Immature natural killer cell (primary cell): ENCODE measurements around the gene BRD9. TPM values are rescaled to one million over a fixed set of nuclear protein-coding genes. Genes with fewer than 3 reads are reported as not detected.

Source experiments
- DNase-seq, 3 donors: peaks; one replicate each; pipeline ENCODE4 v3.0.0; 2022; ENCODE audit warnings: mixed read lengths in 1 of 3
- H3K27ac Mint-ChIP-seq, 6 donors: one replicate each; pipeline ENCODE4 v1.8.0; 2020; ENCODE audit warnings: mixed read lengths in 6 of 6, mild to moderate bottlenecking in 5 of 6, inconsistent platforms in 4 of 6, moderate library complexity in 3 of 6
- H3K27me3 Mint-ChIP-seq, 3 donors: one replicate each; pipeline ENCODE4 v1.8.0; 2020 to 2021; ENCODE audit warnings: low read depth in 3 of 3, mild to moderate bottlenecking in 3 of 3, mixed read lengths in 3 of 3, moderate library complexity in 3 of 3, inconsistent platforms in 1 of 3
- H3K36me3 Mint-ChIP-seq, 3 donors: one replicate each; pipeline ENCODE4 v1.8.0; 2020; ENCODE audit warnings: mixed read lengths in 3 of 3, inconsistent platforms in 2 of 3, mild to moderate bottlenecking in 2 of 3
- H3K4me1 Mint-ChIP-seq, 2 donors: one replicate each; pipeline ENCODE4 v1.8.0; 2020; ENCODE audit warnings: inconsistent platforms in 2 of 2, mild to moderate bottlenecking in 2 of 2, mixed read lengths in 2 of 2, moderate library complexity in 1 of 2
- H3K4me3 Mint-ChIP-seq, 5 donors: one replicate each; pipeline ENCODE4 v1.8.0; 2020; ENCODE audit warnings: mild to moderate bottlenecking in 5 of 5, mixed read lengths in 5 of 5, inconsistent platforms in 3 of 5, moderate library complexity in 3 of 5
- H3K9me3 Mint-ChIP-seq, 6 donors: one replicate each; pipeline ENCODE4 v1.8.0; 2020; ENCODE audit warnings: mild to moderate bottlenecking in 6 of 6, mixed read lengths in 6 of 6, inconsistent platforms in 4 of 6, moderate library complexity in 3 of 6
- polyA plus RNA-seq, 3 donors: library from polyadenylated mRNA; unstranded; fragments of 300-500 nt; fragmentation: Illumina TruSeq; gene quantifications; one replicate each; pipeline ENCODE4 v1.2.3, GENCODE V29; 2021

Gene BRD9
- polyA plus RNA-seq, 3 donors from 2014 or later, result 7.5 to 16.6 (median 16.4) TPM

GRCh38 chr5:903756-904096 lies 11.1 kb upstream of the BRD9 start:
- Mint-ChIP-seq H3K4me1 (no peaks in the 10 kb centered on the region), H3K27ac (no peak overlapping the region), H3K36me3 (no peaks in the 10 kb centered on the region), H3K4me3 (no peak overlapping the region), H3K27me3 (peaks cover 0 to 1% (median 0%) of the 10 kb centered on the region in 3 donors), H3K9me3 (no peaks in the 10 kb centered on the region)
- no peak for DNase-seq

GRCh38 chr5:902129-902916 lies 9.7 kb upstream of the BRD9 start:
- H3K4me3 Mint-ChIP-seq, result no peak overlapping the region

DNA sequence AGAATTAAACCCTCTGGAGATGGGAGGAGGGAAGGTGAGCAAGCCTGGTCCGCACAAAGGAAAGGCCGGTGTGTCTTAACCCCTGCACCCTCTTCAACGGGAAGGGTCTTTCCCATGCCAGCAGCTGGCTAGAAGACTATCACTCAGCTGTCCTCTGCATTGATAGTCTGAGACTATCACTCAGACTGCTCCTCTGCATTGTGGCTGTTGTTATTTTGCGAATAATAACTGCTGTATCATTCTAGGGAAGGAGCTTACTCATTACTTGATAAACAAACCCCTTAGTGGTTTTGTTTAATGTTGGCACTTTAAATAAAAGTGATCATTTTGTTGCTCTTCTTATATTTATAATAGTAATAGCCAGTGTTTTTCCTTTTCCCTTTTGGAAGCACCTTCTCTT lies 8.2 kb upstream of the BRD9 start:
- Mint-ChIP-seq H3K36me3 (no peaks in the 10 kb centered on the region), H3K4me3 (no peak overlapping the region), H3K4me1 (no peaks in the 10 kb centered on the region), H3K27ac (no peak overlapping the region), H3K9me3 (no peaks in the 10 kb centered on the region), H3K27me3 (peaks cover 0 to 2% (median 1%) of the 10 kb centered on the region in 3 donors)
- DNase-seq, result no peak

More at GRCh38 chr5:902129-902916, 9.7 kb upstream of the BRD9 start:
- no peak for DNase-seq
- H3K36me3 Mint-ChIP-seq, result no peaks in the 10 kb centered on the region
- H3K27ac Mint-ChIP-seq, result peak overlapping the region in 1 of 6 donors; percentile 50
- H3K4me1 Mint-ChIP-seq, result no peaks in the 10 kb centered on the region
- peaks cover 0 to 1% (median 0%) of the 10 kb centered on the region in 3 donors for H3K27me3 Mint-ChIP-seq
- no peaks in the 10 kb centered on the region for H3K9me3 Mint-ChIP-seq

- Mint-ChIP-seq H3K4me3 (peak overlapping the region; percentile 62 to 75 (median 63)), H3K36me3 (peaks cover 0 to 6% (median 5%) of the 10 kb centered on the region in 3 donors), H3K27ac (peak overlapping the region in 1 of 6 donors; percentile 6), H3K4me1 (peaks cover 16% of the 10 kb centered on the region in 2 donors), H3K27me3 (peaks cover 0 to 4% (median 4%) of the 10 kb centered on the region in 3 donors), H3K9me3 (no peaks in the 10 kb centered on the region)
- DNase-seq, result no peak
These were observed 1.1 kb upstream of the BRD9 start for GRCh38 chr5:893711-894110.

- H3K27me3 Mint-ChIP-seq, result peaks cover 0 to 4% (median 4%) of the 10 kb centered on the region in 3 donors
- H3K27ac Mint-ChIP-seq, result no peak overlapping the region
- peak overlapping the region; percentile 62 to 75 (median 63) for H3K4me3 Mint-ChIP-seq
- no peaks in the 10 kb centered on the region for H3K9me3 Mint-ChIP-seq
- DNase-seq, result no peak
- peaks cover 3 to 12% (median 9%) of the 10 kb centered on the region in 3 donors for H3K36me3 Mint-ChIP-seq
- H3K4me1 Mint-ChIP-seq, result peaks cover 16 to 22% of the 10 kb centered on the region in 2 donors
These were observed 521 bp upstream of the BRD9 start for GRCh38 chr5:893137-893506.

GRCh38 chr5:891837-892393 lies 686 bp downstream of the BRD9 start:
- H3K36me3 Mint-ChIP-seq, result peaks cover 10 to 20% (median 18%) of the 10 kb centered on the region in 3 donors
- no peaks in the 10 kb centered on the region for H3K9me3 Mint-ChIP-seq
- H3K27me3 Mint-ChIP-seq, result peaks cover 0 to 4% (median 4%) of the 10 kb centered on the region in 3 donors
- peak in 1 of 3 donors; percentile 5 for DNase-seq
- peak overlapping the region; percentile 60 to 91 (median 78) for H3K27ac Mint-ChIP-seq
- peak overlapping the region; percentile 81 to 88 (median 85) for H3K4me3 Mint-ChIP-seq
- H3K4me1 Mint-ChIP-seq, result peaks cover 16 to 29% of the 10 kb centered on the region in 2 donors

DNA sequence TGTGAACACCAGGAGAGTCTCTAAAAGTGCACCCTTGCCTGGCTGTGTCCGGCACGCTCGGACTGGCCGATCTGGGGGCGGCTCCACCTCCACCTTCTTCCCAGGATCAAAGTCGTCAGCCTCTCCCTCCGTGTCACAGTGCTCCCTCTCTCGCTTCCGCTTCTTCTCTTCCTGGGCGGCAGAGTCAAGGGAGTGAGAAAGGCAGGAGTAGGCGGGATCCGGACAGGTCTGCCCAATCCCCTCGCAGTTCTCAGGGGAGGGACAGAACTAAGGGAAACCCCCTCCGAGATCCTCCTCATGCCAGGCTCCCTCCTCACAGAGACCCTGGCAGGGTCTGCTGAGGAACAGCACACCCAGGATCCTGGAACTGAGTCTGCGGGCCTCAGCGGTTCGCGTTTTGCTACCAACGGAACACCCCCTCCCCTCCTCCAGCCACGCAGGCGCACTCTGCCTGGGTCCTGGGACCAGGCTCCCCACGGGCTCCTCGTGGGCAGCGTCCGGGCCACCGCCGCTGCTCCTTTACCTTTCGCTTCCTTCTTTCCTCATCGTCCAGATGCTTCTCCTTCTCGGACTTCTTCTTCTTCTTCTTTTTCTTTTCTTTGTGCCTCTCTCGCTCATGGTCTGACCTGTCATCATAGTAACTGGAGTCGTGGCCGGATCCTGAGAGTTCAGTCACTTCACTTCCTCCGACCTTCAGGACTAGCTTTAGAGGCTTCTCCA lies 1.3 kb downstream of the BRD9 start:
- Mint-ChIP-seq H3K27ac (peak overlapping the region in 5 of 6 donors; percentile 13 to 91 (median 81)), H3K4me1 (peaks cover 16 to 29% of the 10 kb centered on the region in 2 donors), H3K9me3 (no peaks in the 10 kb centered on the region), H3K36me3 (peaks cover 11 to 27% (median 24%) of the 10 kb centered on the region in 3 donors), H3K27me3 (peaks cover 0 to 2% (median 2%) of the 10 kb centered on the region in 3 donors), H3K4me3 (peak overlapping the region; percentile 81 to 88 (median 85))
- no peak for DNase-seq

- no peak overlapping the region for H3K4me3 Mint-ChIP-seq
- no peaks in the 10 kb centered on the region for H3K9me3 Mint-ChIP-seq
- H3K27ac Mint-ChIP-seq, result no peak overlapping the region
- H3K36me3 Mint-ChIP-seq, result peaks cover 19 to 37% (median 32%) of the 10 kb centered on the region in 3 donors
- no peak for DNase-seq
- peaks cover 16 to 29% of the 10 kb centered on the region in 2 donors for H3K4me1 Mint-ChIP-seq
- peaks cover 0 to 2% (median under 1%) of the 10 kb centered on the region in 3 donors for H3K27me3 Mint-ChIP-seq
These were observed 3.4 kb downstream of the BRD9 start for GRCh38 chr5:889075-889710.

GRCh38 chr5:888638-889035 lies 4.0 kb downstream of the BRD9 start:
- Mint-ChIP-seq H3K4me1 (peaks cover 14 to 29% of the 10 kb centered on the region in 2 donors), H3K4me3 (no peak overlapping the region), H3K27me3 (peaks cover 0 to 4% (median 2%) of the 10 kb centered on the region in 3 donors), H3K36me3 (peaks cover 19 to 41% (median 32%) of the 10 kb centered on the region in 3 donors), H3K27ac (no peak overlapping the region), H3K9me3 (no peaks in the 10 kb centered on the region)
- DNase-seq, result no peak

- peaks cover 15 to 33% of the 10 kb centered on the region in 2 donors for H3K4me1 Mint-ChIP-seq
- peaks cover 0 to 2% (median under 1%) of the 10 kb centered on the region in 6 donors for H3K9me3 Mint-ChIP-seq
- DNase-seq, result no peak
- H3K27me3 Mint-ChIP-seq, result peaks cover 2 to 8% (median 4%) of the 10 kb centered on the region in 3 donors
- H3K27ac Mint-ChIP-seq, result no peak overlapping the region
- H3K36me3 Mint-ChIP-seq, result peaks cover 23 to 47% (median 37%) of the 10 kb centered on the region in 3 donors
- H3K4me3 Mint-ChIP-seq, result no peak overlapping the region
These were observed 4.5 kb downstream of the BRD9 start for GRCh38 chr5:887947-888637.

DNA sequence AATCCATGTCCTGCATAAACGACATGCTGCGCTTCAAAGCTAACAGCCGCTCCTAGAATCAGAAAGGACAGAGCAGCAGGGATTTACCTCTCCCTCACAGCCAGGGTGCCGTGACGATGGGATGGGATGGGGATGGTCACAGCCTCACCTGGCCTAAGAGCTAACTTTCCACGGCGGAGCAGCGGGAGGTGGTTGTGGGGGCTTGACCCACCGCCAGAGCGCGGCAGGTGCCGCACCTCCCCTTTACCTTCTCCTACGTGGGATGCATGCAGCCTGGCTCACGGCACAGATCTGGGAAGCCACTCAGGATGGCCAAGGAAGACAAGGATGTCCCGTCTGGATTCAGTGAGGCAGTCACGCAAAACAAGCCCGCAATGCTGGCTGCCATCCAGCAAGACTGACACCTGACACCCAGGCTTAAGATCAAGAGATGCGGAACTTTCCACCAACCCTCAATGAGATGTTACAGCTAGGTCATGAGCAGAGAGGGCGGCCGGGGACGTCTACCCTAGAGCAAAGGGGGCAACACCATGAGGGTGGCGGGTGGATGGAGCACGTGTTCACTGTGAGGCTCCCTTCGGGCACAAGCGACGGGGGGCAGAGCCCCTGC lies 5.8 kb downstream of the BRD9 start:
- peaks cover 14 to 20% (median 16%) of the 10 kb centered on the region in 3 donors for H3K27me3 Mint-ChIP-seq
- H3K4me3 Mint-ChIP-seq, result no peak overlapping the region
- peaks cover 24 to 43% of the 10 kb centered on the region in 2 donors for H3K4me1 Mint-ChIP-seq
- H3K27ac Mint-ChIP-seq, result no peak overlapping the region
- no peak for DNase-seq
- peaks cover 36 to 59% (median 49%) of the 10 kb centered on the region in 3 donors for H3K36me3 Mint-ChIP-seq
- H3K9me3 Mint-ChIP-seq, result peaks cover 0 to 13% (median 8%) of the 10 kb centered on the region in 6 donors

DNA sequence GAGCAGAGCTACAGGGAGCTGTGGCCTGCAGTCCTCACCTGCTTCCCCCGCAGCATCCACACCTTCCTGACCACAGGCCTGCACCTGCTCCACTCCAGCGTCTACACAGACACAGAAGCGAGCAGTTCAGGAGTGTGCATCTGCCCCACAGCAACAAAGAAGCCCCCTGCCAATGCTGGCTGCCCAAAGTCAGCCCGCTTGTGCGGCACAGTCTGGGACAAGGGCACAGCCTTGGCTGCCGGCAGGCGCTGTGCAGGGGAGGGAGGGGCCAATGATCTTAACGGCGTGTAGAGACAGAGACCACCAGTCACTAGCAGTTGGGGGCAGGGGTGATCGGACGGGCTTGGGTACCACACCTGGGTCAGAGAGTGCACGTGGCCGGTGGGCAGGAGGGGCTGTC lies 6.6 kb downstream of the BRD9 start:
- no peak for DNase-seq

More for the DNA sequence above, 6.6 kb downstream of the BRD9 start:
- Mint-ChIP-seq H3K36me3 (peaks cover 38 to 67% (median 53%) of the 10 kb centered on the region in 3 donors), H3K4me3 (no peak overlapping the region), H3K4me1 (peaks cover 24 to 43% of the 10 kb centered on the region in 2 donors), H3K27me3 (peaks cover 16 to 23% (median 20%) of the 10 kb centered on the region in 3 donors), H3K27ac (no peak overlapping the region), H3K9me3 (peaks cover 0 to 13% (median 8%) of the 10 kb centered on the region in 6 donors)
